OCI-M1 (cell line): Measurements from ENCODE around the gene ZNF48.
A peak's percentile ranks its signal among the peaks of the same experiment; 100 is the strongest.

Source experiments
- DNase-seq: peaks from one replicate; lab custom pipeline; 2025; lab: John Stamatoyannopoulos, UW

The ZNF48 gene

GRCh38 chr16:30444231-30445148 lies 49.3 kb downstream of the ZNF48 start:
- DNase-seq = peak; percentile 63

DNA sequence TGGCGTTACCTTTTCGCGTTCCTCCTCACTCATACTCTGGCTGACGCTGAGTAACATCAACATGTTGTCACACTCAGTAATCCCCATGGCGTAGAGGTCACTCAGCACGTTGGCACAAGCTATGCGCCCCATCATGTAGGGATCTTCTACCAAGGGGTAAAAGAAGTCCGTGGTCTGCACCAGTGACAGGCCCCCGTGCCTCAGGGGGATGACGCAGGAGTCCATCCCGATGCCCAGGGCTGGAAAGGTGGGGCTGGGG lies 49.9 kb downstream of the ZNF48 start:
- no peak for DNase-seq

GRCh38 chr16:30445408-30446202 lies 50.4 kb downstream of the ZNF48 start, which contains the start of gene SEPHS2:
SEPHS2 (minus strand) TSS chr16:30445874; CDS start chr16:30445727, 147 bp downstream.
- DNase-seq = peak; percentile 100

- DNase-seq = no peak
Measured at GRCh38 chr16:30446203-30446595, 51.0 kb downstream of the ZNF48 start.

DNA sequence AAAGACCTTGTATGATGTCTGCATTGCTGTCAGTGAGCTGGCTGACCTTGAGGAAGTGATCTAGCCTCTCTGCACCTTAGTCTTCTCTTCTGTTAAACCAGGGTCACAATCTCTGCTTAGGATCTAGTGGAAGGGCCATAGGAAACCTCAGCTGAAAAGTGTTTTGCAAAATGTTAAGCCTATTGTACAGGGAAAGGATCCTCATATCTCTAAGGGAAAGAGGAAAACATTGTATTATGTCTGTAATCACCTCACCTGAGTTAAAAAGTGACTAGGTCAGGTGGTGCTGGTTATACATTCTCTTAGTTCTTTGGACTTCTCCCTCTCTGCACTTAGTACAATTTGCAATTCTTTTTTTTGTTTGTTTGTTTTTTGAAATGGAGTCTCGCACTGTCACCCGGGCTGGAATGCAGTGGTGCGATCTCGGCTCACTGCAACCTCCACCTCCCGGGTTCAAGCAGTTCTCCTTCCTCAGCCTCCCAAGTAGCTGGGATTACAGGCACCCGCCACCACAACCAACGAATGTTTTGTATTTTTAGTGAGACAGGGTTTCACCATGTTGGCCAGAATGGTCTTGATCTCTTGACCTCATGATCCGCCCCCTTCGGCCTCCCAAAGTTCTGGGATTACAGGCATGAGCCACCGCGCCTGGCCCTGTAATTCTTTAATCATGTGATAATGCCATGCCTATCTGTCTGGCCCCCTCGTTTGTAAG lies 52.4 kb downstream of the ZNF48 start:
- peak; percentile 45 for DNase-seq

GRCh38 chr16:30449116-30449435 lies 53.9 kb downstream of the ZNF48 start:
- DNase-seq = no peak
